Measurements from ENCODE around the gene XRCC4. TPM values are rescaled to one million over a fixed set of nuclear protein-coding genes. Genes with fewer than 3 reads are reported as not detected.

The XRCC4 gene
- total RNA-seq, 1 donor from 2014 or later = 10.2 TPM

DNA sequence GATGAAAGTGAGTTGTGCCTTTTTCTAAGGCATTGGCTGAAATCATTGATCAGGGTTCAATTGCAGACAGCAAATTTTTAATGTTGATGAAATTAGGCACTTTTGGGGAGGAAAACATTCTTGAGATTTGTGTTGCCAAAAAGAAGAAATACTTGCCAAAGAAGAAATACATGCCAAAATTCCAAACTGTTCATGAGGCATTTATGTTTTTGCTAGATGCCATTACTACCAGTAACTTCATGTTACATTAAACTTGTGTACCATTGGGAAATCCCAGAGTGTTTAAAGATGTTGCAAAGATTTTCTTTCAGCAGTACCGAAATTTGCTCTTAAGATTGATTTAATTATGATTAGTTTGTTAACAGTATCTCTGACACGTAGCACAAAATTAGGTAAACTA lies 7.0 kb downstream of the XRCC4 start:
- H3K27me3 Mint-ChIP-seq (ENCODE audit: insufficient read depth) = no peaks in the 10 kb centered on the region
- no peaks in the 10 kb centered on the region for H3K9me3 Mint-ChIP-seq
- no peak overlapping the region for H3K27ac Mint-ChIP-seq
- peaks cover 4% of the 10 kb centered on the region for H3K36me3 Mint-ChIP-seq (ENCODE audit: low read depth)
- no peaks in the 10 kb centered on the region for H3K4me1 Mint-ChIP-seq (ENCODE audit: low read depth)
- DNase-seq (ENCODE audit: low spot score) = no peak
- intact Hi-C loops (cut with micrococcal nuclease) = no loop called here
- no peak overlapping the region for H3K4me3 Mint-ChIP-seq

DNA sequence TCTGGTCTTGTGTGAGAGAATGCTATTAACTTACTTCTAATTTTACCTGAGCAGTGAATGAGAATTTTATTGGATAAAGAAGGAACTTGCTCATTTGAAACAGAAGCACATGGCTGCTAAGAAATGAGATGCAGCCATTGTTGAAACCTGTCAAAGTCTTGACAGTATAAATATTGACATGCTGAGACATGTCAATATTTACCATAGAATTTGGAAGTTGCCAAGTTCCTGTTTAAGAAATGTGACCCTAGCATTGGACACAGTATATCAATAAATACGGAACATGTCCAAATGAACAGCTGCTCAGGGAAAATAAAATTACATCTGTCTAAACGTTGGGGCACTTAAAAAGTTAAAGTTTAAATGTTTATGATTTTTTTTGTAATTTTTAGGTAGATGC lies 7.8 kb downstream of the XRCC4 start:
- Mint-ChIP-seq H3K4me3 (no peak overlapping the region), H3K4me1 (ENCODE audit: low read depth) (no peaks in the 10 kb centered on the region), H3K27ac (no peak overlapping the region), H3K27me3 (ENCODE audit: insufficient read depth) (no peaks in the 10 kb centered on the region), H3K9me3 (no peaks in the 10 kb centered on the region), H3K36me3 (ENCODE audit: low read depth) (peaks cover 4% of the 10 kb centered on the region)
- DNase-seq (ENCODE audit: low spot score) = no peak
- intact Hi-C loops (cut with micrococcal nuclease) = no loop called here

DNA sequence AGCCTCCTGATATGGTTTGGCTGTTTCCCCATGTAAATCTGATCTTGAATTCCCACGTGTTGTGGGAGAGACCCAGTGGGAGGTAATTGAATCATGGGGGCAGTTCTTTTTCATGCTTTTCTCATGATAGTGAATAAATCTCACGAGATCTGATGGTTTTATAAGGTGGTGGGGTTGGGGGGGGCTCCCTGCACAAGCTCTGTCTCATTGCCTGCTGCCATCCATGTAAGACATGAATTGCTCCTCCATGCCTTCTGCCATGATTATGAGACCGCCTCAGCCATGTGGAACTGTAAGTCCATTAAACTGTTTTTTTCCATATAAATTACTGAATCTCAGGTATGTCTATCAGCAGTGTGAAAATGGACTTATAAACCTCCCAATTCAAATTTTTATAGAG lies 12.8 kb downstream of the XRCC4 start:
- no peak for DNase-seq (ENCODE audit: low spot score)
- no peak overlapping the region for H3K4me3 Mint-ChIP-seq
- H3K4me1 Mint-ChIP-seq (ENCODE audit: low read depth) = peaks cover 16% of the 10 kb centered on the region

DNA sequence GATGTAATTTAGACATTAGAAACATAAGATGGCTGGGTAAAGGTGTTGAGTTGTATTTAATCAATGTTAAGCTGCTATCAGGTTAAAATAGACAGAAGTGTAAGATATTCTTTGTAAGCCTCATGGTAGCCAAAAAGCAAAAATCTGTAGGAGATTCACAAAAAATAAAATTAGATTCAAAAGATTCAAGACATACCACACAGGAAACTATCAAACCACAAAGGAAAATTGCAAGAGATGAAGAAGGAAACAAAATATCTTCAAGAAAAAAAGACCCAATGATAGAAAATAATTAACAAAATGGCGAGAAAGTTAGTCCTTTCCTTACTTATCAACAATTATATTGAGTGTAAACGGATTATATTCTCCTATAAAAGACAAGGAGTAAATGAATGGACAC lies 15.3 kb downstream of the XRCC4 start:
- Mint-ChIP-seq H3K27me3 (ENCODE audit: insufficient read depth) (no peaks in the 10 kb centered on the region), H3K27ac (no peak overlapping the region), H3K4me1 (ENCODE audit: low read depth) (peaks cover 16% of the 10 kb centered on the region), H3K36me3 (ENCODE audit: low read depth) (peaks cover 3% of the 10 kb centered on the region), H3K4me3 (no peak overlapping the region), H3K9me3 (peaks cover 29% of the 10 kb centered on the region)
- no peak for DNase-seq (ENCODE audit: low spot score)
- intact Hi-C loops (cut with micrococcal nuclease) = no loop called here

More for the DNA sequence above, 12.8 kb downstream of the XRCC4 start:
- Mint-ChIP-seq H3K9me3 (peaks cover 29% of the 10 kb centered on the region), H3K27ac (no peak overlapping the region), H3K36me3 (ENCODE audit: low read depth) (peaks cover 3% of the 10 kb centered on the region), H3K27me3 (ENCODE audit: insufficient read depth) (no peaks in the 10 kb centered on the region)
- intact Hi-C loops (cut with micrococcal nuclease) = no loop called here

DNA sequence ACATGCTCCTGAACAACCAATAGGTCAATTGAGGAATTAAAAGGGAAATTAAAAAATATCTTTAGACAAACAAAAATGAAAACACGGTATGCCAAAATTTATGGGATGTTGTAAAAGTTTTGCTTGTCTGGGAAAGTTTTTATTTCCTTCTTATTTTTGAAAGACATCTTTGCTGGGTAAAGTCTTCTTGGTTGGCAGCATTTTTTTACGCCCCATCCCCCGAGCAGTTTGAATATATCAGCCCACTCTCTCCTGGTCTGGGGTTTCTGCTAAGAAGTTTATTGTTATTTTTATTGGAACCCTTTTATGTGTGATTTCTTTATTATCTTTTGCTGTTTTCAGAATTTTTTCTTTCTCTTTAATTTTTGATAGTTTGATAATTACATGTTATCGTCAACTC lies 16.3 kb downstream of the XRCC4 start:
- intact Hi-C loops (cut with micrococcal nuclease) = no loop called here
- Mint-ChIP-seq H3K27ac (no peak overlapping the region), H3K27me3 (ENCODE audit: insufficient read depth) (no peaks in the 10 kb centered on the region), H3K4me1 (ENCODE audit: low read depth) (peaks cover 16% of the 10 kb centered on the region), H3K9me3 (peaks cover 29% of the 10 kb centered on the region), H3K4me3 (no peak overlapping the region), H3K36me3 (ENCODE audit: low read depth) (peaks cover 5% of the 10 kb centered on the region)
- DNase-seq (ENCODE audit: low spot score) = no peak

DNA sequence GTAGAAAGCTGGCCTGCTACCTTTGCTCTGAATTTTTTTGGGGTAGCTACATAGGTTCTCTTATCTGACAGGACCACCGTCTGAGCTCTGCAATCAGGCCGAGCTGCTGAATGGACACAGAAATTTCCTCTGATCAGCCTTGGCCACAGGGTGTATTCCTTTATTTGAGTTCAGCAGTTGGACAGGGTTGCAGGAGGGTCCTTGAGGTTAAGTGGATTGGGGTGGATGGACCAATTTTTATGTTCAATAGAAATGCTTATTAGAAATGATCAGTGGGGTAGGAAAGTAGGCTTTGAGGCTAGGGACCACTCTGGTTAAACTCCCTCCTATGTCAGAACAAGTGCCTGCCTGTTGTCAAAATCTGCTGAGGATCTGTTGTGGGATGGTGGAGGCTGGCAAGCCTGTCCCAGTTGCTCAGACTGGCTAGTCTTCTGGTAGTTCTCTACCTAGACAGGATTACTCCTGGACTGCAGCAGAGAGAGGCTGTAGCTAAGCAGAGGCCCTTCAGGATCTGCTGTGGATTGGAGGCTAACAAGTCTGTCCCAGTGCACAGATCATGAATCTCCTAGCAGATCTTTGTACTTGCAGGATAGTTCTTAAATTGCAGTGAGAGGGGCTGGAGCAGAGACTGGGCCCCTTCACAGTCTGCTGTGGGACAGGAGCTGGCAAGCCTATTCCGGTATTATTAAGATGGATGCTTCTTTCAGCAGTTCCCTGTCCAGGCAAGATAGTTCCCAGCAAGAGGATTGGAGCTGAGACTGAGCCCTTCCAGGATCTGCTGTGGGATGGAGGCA lies 18.0 kb downstream of the XRCC4 start:
- peaks cover 5% of the 10 kb centered on the region for H3K36me3 Mint-ChIP-seq (ENCODE audit: low read depth)
- H3K27me3 Mint-ChIP-seq (ENCODE audit: insufficient read depth) = no peaks in the 10 kb centered on the region

DNA sequence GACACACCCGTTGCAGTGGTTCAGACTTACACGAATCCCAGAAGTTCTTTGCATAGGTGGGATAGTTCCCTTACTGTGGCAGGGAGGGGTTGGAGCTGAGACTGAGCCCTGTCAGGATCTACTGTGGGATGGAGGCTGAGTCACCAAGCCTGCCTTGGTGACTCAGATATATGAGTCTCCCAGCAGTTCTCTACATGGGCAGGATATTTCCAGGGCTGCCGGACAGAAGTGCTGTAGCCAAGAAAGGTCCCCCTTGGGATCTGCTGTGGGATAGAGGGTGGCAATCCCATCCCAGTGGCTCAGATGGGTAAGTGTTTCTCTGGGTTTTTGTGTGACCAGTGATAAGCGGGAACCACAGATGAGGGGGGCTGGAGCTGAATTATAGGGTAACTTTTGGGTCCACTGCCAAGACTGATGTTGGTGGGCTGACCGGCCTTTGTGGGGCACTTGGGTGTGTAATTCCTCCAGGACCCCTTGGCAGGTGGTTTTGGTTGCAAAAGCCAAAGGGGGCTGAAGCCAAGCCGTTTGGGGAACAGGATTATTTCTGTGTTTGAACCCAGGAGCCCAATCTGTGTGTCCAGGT lies 18.7 kb downstream of the XRCC4 start:
- DNase-seq (ENCODE audit: low spot score) = no peak
- no peak overlapping the region for H3K27ac Mint-ChIP-seq
- peaks cover 5% of the 10 kb centered on the region for H3K36me3 Mint-ChIP-seq (ENCODE audit: low read depth)
- peaks cover 26% of the 10 kb centered on the region for H3K9me3 Mint-ChIP-seq
- no peaks in the 10 kb centered on the region for H3K27me3 Mint-ChIP-seq (ENCODE audit: insufficient read depth)
- intact Hi-C loops (cut with micrococcal nuclease) = no loop called here
- no peak overlapping the region for H3K4me3 Mint-ChIP-seq
- peaks cover 16% of the 10 kb centered on the region for H3K4me1 Mint-ChIP-seq (ENCODE audit: low read depth)

More for the DNA sequence above, 18.0 kb downstream of the XRCC4 start:
- Mint-ChIP-seq H3K4me1 (ENCODE audit: low read depth) (peaks cover 16% of the 10 kb centered on the region), H3K4me3 (no peak overlapping the region), H3K9me3 (peaks cover 29% of the 10 kb centered on the region), H3K27ac (no peak overlapping the region)
- DNase-seq (ENCODE audit: low spot score) = no peak
- intact Hi-C loops (cut with micrococcal nuclease) = no loop called here

DNA sequence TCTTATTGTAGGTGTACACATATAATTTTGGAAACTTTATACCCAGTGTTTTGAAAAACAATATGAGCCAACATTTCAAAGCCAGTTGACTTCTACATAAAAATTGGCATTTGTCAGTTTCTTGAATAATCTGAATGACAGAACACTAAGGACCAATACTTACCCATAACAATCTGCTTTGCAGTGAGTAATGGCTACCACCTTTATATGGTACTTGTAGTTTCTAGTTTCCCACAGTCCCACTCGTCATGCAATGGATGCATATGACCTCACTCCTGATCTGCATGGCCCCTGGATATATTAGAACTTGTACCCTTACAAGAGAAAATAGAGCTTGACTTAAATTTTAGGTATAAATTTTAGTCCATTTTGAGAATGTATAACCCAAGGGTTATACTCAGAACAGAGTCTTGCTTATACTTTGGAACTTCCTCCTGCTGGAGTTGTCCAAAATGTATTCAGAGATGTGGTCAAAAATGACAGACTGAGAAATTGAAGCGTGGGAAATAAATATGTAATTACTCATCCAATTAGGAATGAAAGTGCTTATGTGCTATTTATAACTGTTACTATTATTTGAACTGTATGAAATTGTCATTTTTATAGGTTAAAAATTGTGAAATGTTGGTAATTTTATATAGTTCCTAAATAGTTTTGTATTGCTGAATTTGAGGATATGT lies 19.5 kb downstream of the XRCC4 start:
- no peaks in the 10 kb centered on the region for H3K27me3 Mint-ChIP-seq (ENCODE audit: insufficient read depth)
- intact Hi-C loops (cut with micrococcal nuclease) = no loop called here
- H3K36me3 Mint-ChIP-seq (ENCODE audit: low read depth) = peaks cover 5% of the 10 kb centered on the region

DNA sequence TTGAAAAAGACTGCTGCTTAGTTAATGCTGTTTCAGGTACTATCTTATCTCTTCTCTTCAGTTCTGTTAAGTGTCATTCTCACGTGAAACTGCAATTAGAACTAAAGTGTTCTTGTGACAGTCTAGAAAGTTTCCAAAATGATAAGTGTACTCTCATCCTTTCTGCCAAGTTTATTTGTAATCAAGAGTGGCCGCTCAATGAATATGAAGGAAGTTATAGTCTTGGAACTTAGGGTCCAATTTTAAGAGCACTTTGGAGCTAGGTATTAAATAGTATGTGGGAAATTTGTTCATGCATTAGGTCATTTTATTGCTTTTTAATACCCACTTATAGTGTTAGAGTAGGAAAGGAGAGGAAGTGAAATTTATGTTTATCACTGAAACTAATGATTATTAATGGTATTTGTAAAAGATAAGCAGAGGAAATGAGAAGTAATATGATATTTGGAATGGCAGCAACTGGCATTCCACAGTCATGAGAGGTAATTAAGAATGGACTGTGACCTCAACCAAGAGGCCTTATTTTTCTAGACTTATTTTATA lies 20.4 kb downstream of the XRCC4 start:
- H3K27ac Mint-ChIP-seq = no peak overlapping the region
- intact Hi-C loops (cut with micrococcal nuclease) = no loop called here
- peaks cover 4% of the 10 kb centered on the region for H3K4me1 Mint-ChIP-seq (ENCODE audit: low read depth)
- H3K27me3 Mint-ChIP-seq (ENCODE audit: insufficient read depth) = no peaks in the 10 kb centered on the region
- H3K4me3 Mint-ChIP-seq = no peak overlapping the region
- no peak for DNase-seq (ENCODE audit: low spot score)
- peaks cover 1% of the 10 kb centered on the region for H3K36me3 Mint-ChIP-seq (ENCODE audit: low read depth)
- H3K9me3 Mint-ChIP-seq = peaks cover 13% of the 10 kb centered on the region

More for the DNA sequence above, 19.5 kb downstream of the XRCC4 start:
- Mint-ChIP-seq H3K27ac (no peak overlapping the region), H3K9me3 (peaks cover 21% of the 10 kb centered on the region), H3K4me3 (no peak overlapping the region), H3K4me1 (ENCODE audit: low read depth) (peaks cover 14% of the 10 kb centered on the region)
- no peak for DNase-seq (ENCODE audit: low spot score)

DNA sequence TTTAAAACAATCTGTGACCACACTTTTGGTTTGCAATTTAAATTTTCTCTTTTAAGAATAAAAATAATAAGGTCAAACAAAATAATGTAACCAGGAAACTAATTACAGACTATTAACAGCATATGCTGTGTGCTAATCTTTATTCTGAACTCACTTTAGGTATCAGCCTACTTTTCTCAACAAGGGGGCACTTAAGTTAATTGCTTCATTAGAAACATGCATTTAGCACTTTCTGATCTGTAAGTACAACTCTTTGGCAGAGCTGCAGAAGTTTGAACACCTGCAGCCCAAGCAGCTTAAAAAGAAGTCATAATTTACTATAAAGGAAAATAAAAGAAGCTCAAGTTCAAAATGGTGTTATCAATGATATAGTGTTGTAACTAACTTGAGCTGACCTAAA lies 21.7 kb downstream of the XRCC4 start:
- no peaks in the 10 kb centered on the region for H3K27me3 Mint-ChIP-seq (ENCODE audit: insufficient read depth)
- H3K9me3 Mint-ChIP-seq = peaks cover under 1% of the 10 kb centered on the region
- DNase-seq (ENCODE audit: low spot score) = no peak
- no peaks in the 10 kb centered on the region for H3K4me1 Mint-ChIP-seq (ENCODE audit: low read depth)
- intact Hi-C loops (cut with micrococcal nuclease) = no loop called here
- peaks cover 1% of the 10 kb centered on the region for H3K36me3 Mint-ChIP-seq (ENCODE audit: low read depth)
- no peak overlapping the region for H3K4me3 Mint-ChIP-seq
- H3K27ac Mint-ChIP-seq = no peak overlapping the region

DNA sequence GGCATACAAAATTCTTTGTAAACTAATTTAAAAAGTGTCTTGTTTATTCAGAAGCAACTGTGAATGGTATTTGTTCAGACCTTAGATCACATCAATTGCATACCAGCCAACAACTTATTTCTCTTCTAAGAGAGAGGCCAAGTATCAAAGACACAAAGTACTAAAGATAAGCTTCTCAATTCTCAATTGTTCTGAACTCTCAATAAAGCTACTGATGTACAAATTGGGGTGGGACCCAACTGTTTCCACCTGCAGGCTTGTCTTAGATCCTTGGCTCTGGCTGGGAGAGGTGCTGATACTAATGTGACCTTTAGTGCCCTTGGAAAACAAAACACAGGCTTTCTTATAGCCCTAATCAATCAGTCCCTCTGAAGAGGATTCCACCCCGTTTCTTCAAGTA lies 22.1 kb downstream of the XRCC4 start:
- no peaks in the 10 kb centered on the region for H3K4me1 Mint-ChIP-seq (ENCODE audit: low read depth)
- intact Hi-C loops (cut with micrococcal nuclease) = no loop called here
- H3K4me3 Mint-ChIP-seq = no peak overlapping the region
- H3K36me3 Mint-ChIP-seq (ENCODE audit: low read depth) = peaks cover 1% of the 10 kb centered on the region
- no peak overlapping the region for H3K27ac Mint-ChIP-seq
- H3K9me3 Mint-ChIP-seq = no peaks in the 10 kb centered on the region
- DNase-seq (ENCODE audit: low spot score) = no peak
- H3K27me3 Mint-ChIP-seq (ENCODE audit: insufficient read depth) = no peaks in the 10 kb centered on the region

DNA sequence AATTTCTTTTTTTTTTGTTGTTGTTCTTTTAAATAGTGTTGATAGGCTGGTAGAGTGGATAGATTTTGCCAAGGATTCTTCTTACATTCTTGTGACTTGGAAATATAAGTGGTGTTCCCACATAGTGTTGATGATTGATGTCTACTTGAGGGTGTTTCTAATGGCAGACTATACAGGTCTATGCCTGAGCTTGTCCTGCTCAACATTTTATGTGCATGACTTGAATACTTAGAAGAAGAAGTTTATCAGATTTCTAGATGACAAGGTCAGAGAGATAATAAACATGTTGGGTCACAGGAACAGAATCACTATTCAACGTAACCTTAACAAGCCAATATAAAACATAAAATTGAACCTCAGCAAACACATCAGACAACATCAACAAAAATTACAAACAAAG lies 24.2 kb downstream of the XRCC4 start:
- DNase-seq (ENCODE audit: low spot score) = no peak
- Mint-ChIP-seq H3K36me3 (ENCODE audit: low read depth) (peaks cover 1% of the 10 kb centered on the region), H3K27ac (no peak overlapping the region), H3K27me3 (ENCODE audit: insufficient read depth) (no peaks in the 10 kb centered on the region), H3K9me3 (no peaks in the 10 kb centered on the region), H3K4me3 (no peak overlapping the region), H3K4me1 (ENCODE audit: low read depth) (no peaks in the 10 kb centered on the region)
- intact Hi-C loops (cut with micrococcal nuclease) = no loop called here

DNA sequence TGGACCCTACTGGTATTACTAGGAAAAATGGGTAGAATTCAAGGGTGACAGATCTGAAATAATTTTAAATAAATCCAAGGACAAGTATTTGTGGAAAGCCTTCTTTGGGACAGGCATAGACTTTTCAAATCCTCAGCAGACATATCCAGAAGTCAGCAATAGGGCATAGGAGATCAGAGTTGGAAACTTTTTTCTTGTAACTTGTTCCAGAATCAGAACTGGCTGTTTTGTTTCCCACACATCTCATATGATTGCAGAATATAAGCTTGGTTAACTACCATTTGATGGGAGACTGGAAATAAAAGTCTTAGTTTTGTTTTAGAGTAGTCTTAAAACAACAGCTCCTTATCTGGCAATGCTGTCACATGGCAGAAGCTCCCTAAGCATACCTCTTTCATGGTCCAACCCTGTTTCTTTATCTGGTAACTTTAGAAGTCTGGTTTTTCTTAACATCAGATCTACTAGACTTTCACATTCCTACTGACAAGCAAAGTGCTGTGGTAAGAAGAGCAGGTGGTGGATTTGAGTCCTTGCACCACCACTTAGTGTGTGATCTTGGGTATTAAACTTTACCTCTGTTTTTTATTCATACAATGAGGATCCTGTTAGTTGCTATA lies 25.1 kb downstream of the XRCC4 start:
- H3K36me3 Mint-ChIP-seq (ENCODE audit: low read depth) = peaks cover 1% of the 10 kb centered on the region
- H3K4me3 Mint-ChIP-seq = no peak overlapping the region

More for the DNA sequence above, 25.1 kb downstream of the XRCC4 start:
- intact Hi-C loops (cut with micrococcal nuclease) = no loop called here
- no peak overlapping the region for H3K27ac Mint-ChIP-seq
- no peak for DNase-seq (ENCODE audit: low spot score)
- H3K9me3 Mint-ChIP-seq = no peaks in the 10 kb centered on the region
- H3K4me1 Mint-ChIP-seq (ENCODE audit: low read depth) = no peaks in the 10 kb centered on the region
- H3K27me3 Mint-ChIP-seq (ENCODE audit: insufficient read depth) = no peaks in the 10 kb centered on the region
